Activated naive CD4-positive, alpha-beta T cell treated with Interleukin-2 at 50 U/mL for 16 hours (primary cell): ENCODE measurements around the gene OSBPL5.
A peak's percentile ranks its signal among the peaks of the same experiment; 100 is the strongest.

ENCODE experiments used
- DNase-seq: peaks from one replicate; pipeline ENCODE4 v3.0.0-alpha.2; 2020

OSBPL5 gene

GRCh38 chr11:3162410-3163240 lies 2.5 kb downstream of the OSBPL5 start:
- DNase-seq, result no peak

DNA sequence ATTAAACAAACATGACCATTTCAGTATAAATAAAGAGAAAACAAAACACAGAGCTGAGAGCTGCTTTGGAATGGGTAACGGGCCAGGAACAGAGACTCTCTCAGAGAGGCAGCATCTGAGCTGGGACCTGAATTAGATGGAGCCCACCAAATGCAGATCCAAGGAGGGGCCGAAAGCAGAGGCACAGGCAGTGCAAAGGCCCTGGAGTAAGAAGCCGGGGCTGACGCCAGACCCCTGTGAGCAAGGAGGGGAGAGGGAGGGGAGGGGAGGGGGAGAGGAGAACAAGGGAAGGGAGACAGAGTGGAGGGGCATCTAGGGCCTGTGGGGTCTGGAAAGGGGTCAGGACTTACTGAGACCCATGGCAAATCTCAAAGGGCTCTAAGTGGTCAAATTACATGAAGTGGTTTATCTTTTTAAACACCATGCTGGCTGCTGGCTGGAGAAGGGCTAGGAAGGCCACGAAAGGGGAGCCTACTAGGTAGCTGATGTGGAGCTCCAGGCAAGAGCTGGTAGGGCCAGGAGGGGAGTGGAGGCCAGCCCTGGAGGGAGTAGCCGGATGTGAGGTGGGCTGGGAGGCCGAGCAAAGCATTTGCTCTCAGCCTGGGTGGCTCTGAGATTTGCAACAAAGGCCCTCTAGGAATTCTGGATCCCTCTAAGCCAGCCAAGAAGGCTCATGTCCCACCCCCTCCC lies 3.2 kb downstream of the OSBPL5 start:
- no peak for DNase-seq

DNA sequence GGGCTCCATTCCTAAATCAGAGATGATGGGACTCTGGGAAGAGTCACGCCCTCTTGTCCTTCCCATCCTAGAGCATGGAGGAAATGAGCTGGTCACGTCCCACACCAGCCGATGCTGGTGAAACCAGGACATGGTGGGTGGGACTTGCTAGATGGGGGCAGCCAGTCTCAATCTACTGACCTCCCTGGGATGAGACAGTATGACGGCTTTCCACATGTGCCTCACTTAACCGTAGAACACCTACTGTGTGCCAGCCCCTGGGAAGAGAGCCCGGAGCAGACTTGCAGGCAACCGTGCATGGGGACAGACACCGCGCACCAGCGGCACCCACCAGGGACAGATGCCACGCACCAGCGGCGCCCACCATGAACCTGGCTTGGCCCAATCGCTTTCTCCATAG lies 3.8 kb downstream of the OSBPL5 start:
- DNase-seq, result no peak

GRCh38 chr11:3160252-3161031 lies 4.7 kb downstream of the OSBPL5 start:
- DNase-seq, result peak; percentile 14

DNA sequence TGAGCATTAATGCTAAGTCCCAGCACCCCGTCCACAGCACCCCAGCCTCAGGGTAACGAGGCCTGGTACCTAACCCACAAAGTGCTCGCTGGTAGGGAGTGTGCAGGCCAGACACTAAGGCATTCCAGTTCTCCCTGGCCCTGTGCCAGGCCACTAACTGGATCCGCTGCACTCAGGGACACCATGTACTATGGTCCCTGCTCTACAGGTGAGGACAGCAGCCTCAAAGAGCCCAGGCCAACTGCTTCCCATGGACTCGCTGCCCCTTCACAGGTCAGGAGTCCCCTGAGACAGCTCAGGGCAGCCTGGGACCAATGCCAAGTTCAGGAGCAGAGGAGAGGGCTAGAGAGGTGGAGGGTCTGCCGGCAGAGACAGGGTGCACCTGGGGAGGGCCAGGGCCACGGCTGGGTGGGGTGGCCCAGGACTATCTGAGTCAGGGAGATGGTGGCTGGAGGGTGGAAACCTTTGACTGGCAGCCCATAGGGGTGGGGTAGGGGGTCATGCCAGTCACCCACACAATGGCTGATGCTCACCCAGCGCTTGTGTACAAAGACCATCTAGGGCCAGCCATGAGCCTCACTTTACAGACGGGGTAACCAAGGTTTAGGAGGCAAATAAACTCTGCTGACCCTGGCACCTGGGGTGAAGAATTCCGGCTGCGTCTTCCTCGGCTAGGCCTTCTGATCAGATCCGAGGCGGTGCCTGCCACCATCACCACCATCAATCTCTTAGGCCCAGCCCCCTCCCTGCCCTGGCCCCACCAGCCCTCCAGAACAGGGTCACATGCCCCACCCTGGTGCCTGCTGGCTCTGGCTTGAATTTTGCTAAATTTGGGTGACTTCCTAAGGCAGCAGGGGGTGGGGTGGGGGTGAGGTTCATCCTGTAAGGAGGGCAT lies 5.6 kb downstream of the OSBPL5 start:
- no peak for DNase-seq

DNA sequence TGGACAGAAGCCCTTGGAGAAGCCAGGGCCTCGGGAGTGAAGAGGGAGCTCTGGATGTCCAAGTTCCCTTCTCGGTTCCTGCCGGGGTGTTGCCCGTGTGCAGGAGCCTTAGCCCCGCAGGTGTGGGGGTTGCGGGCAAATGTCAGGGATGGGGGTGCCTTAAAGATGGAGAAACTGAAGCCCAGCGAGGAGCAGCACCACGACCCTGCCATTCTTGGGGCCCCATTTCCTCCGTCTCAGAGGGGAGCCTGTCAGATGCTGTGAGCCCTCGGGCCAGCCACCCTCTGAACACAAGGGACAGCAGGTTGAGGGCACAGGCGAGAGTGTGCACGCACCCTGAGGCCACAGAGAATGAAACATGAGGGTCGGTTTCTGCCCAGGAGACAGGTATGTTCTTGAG lies 6.3 kb downstream of the OSBPL5 start:
- no peak for DNase-seq

DNA sequence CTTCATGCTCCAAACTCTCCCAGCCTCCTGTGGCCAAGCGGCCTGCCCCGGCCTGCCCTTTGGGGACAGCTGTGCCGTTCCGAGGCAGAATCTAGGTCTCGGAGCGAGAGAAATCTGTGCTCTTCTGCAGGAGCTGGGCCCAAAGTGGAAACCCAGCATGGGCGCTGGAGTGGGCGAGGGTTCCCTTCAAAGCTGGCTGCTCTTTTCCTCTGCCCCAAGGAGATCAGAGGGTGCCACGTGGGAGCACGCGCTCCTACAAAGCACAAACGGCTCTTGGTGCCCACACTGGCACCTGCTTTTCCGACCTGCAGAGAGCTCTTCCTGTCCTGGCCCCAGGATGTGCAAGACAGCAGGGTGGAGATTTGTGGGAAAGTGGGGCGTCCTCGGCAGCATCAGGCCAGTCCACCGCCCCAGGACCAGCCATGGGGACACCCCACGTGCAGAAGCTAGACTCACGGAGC lies 6.9 kb downstream of the OSBPL5 start:
- DNase-seq, result no peak

DNA sequence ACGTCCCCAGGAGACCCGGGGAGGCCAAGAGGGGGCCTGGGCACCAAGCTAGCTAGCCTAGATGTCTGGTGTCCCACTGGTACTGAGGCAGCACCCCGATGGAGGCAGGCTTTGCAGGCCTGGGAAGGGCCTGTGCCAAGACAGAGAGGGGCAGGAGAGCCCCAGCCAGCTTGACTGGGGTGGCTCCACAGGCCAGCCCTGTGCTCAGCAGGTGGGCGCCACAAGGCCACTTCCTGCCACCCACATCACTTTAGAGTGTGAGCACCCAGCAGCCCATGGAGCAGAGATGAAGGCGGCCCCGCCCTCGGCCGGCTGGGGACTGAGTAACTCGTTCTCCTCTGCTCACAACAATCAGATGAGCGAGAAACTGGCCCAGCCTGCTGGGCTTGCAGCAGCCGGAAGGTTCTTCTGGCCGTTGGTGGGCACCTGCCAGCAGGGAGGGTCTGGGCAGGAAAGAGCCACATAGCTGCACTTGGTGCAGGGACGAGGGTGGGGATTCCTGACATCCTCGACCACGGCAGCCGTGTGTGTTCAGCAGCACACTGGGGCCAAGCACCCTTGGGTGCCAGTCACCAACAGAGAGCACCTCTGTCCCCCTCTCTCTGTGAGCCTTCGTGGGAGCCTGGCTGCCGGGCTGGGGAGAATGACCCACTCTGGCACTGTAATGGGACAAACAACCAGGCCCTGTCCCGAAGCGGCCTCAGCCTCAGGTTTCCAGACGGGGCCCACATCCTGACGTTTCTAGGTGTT lies 7.6 kb downstream of the OSBPL5 start:
- no peak for DNase-seq

DNA sequence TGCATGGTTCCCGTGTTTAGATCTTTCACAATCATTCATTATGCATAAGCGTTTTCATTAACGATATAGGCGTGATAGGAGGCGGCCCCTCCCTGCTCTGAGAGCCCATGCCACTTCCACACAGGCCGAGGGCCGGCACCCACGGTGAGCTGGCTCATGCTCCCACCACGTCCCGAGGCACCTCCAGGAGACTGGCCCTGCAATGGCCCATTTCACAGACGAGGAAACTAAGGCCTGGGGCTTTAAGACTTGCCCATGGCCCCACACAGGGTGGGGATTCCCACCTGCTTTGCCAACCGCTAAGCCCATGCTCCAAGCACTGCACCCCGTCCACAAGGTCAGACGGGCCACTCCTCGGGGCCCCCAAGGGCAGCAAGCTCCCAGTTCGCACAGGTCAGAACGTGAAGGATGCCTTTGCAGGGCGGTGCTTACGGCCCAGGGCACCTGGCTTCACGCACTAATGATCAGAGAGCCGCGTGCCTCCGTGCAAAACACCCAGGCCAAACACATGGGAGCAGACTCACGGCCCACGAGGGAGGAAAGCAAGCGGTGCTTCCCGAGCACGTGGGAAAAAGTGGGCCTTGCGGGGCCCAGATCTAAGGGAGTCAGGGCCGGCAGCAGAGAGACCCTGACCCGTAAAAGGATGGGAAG lies 8.3 kb downstream of the OSBPL5 start:
- no peak for DNase-seq

DNA sequence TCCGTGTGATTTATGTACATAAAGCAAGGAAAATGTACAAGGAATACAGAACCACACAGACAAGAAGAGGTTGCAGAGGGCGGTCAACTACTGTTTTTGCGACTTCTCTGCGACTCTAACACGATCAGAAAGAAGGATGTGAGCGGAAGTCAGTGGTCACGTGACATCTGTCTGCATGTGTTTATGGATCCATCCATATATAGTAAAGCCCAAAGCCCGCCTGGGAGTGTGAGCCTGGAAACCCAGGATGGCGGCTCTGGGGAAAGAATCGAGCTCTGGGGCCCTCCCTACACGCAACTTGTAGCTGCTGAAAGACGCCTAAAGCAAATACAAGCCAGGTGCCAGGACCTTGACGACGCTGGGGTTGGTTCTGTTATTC lies 8.8 kb downstream of the OSBPL5 start:
- DNase-seq, result no peak

- no peak for DNase-seq
Observed at GRCh38 chr11:3155691-3156258, 9.3 kb downstream of the OSBPL5 start.

DNA sequence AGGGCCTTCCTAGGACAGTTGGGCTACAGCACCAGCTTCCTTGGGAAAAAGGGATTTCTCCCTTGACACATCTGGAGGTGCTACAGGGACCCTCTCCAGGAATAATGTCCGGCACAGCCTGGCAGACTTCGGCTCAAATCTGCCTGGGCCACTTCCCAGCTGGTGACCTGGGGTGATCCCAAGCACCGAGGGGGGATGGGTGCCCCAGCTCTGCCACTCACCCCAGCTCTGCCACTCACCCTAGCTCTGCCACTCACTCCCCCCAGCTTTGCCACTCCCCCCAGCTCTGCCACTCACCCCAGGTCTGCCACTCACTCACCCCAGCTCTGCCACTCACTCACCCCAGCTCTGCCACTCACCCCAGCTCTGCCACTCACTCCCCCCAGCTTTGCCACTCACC lies 9.9 kb downstream of the OSBPL5 start:
- no peak for DNase-seq

DNA sequence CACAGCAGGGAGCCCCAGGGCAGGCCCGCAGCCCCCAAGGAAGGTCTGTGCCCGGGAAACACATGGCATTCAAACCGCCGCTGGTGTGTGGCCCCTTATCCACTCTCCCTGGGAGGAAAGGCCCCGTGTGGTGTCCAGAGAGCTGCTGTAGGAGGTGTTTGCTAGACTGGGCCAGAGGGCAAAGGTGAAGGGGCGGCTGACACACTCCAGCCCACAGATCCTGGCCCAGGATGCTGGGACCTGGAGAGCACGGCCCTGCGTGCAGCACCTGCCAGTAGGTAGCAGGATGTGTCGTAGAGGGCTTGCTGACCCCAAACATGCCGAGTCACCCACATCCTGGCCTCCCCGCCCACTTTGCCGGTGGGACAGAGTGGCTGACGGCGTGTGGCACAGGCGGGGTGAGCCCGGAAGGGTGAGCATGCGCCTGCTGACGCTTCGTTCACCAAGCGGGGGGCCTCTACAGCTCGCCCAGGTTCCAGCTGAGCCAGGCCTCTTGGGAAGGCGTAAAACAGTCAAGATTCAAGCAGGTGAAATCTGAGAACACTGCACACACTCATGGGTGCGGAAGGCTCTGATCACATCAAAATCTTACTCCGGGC lies 11.0 kb downstream of the OSBPL5 start:
- no peak for DNase-seq

DNA sequence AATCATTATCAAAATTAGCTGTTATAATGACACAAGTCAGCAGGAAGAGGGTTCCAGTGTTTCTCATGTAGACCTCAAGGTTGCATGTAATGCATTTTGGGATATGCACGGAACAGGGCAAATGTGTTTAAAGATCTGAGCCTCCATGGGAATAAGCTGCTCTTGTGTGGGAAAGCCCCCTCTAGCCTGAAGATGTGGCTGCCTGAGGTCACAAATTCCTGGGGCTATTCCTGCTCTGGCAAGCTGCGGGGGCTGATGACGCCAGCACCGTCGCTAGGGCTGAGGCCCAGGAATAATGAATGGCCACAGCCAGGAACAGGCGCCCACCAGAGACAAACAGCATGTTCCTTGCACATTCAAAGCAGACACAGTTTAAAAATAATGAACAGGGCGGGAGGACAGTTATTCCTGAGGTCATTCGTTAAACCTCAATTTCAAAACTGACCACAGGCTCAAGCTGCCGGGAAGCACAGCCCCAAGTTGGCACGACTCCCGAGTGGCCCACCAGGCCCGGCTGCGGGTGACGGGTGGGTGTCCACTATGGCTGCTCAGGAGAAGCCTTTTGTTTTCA lies 11.7 kb downstream of the OSBPL5 start:
- no peak for DNase-seq

DNA sequence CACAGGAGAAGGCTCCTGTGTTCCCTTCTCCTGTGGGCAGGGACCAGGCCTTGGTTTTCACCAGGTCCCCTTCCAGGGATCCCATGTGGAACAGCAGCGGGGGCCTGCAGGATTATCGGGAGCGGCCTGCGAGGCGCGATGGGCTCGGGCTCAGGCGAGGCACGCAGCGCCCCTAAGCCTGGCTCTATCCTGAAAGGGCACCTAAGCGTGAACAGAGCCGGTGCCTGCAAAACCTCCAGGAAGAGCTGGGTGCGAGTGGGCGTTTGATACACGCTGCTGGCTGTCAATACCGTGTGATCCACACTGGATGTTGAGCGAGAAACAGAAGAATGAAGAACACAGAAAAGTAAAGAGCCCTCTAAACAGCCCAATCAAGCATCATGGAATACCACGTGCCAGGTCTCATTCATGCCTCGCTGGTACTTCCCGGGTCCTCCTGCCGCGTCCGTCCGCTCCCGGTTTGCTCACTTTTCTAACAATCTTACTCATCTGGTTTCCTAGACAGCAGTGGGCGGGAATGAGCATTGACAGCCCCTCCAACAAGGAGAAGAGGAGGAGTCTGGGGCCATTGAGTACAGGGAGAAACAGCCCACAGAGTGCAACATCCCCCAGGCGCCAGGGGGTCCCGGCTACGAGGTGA lies 12.5 kb downstream of the OSBPL5 start:
- DNase-seq, result no peak

GRCh38 chr11:3150726-3151125 lies 14.4 kb downstream of the OSBPL5 start:
- DNase-seq, result no peak

DNA sequence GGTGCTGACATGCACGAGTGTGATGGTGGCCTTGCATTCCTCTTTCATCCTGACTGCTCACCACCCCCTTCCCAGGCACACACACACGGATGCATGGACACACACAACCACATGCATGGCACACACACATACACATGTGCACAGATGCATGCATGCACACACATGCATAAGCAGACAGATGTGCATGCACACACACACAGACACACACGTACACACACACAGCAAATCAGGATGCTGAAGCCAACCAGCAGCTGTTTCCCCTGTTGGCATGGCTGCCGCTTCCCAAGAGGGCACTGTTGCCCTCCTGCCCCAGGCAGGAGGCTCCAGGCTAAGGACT lies 15.3 kb downstream of the OSBPL5 start:
- DNase-seq, result no peak

DNA sequence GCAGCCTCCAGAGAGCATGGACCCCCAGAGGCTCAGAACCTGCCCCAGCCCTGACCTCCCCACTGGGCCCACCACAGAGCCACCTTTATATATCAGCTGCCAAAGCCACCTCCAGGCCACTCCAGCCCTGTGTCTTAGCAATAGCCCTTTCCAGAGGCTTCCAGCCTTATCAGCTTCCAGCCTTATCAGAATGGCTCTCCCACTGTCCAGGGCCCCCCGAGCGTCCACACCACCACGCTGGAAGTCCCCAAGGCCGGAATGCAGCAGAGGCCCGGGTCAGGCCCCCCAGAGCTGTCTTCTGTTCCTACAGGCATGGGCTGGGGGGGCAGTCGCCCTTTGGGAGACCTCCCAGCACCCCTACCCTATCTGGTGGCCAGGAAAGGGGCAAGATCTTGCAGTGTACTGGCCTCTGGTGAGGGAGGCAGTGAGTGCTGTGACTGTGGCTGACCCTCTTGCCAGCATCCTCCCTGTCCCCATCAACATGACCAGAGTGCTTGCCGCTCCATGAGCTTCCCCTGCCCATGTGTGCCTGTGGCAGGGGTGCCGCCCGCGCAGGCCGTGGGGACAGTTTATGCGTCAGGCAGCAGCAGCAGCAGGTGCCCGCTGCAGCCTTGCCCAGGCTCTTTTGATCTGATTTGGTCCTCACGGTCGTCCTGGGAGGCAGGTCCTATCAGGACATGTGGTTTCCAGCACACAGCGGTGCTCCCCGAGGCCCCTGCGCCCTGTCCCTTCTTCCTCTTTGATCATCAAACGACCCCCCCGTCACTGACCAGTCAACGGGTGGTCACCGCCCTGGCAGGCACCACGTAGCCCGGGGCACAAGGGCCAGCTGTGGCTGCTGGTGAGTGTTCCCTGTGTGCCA lies 15.9 kb downstream of the OSBPL5 start:
- DNase-seq, result no peak
